Measurements from ENCODE around the gene INPP5E.

INPP5E gene

DNA sequence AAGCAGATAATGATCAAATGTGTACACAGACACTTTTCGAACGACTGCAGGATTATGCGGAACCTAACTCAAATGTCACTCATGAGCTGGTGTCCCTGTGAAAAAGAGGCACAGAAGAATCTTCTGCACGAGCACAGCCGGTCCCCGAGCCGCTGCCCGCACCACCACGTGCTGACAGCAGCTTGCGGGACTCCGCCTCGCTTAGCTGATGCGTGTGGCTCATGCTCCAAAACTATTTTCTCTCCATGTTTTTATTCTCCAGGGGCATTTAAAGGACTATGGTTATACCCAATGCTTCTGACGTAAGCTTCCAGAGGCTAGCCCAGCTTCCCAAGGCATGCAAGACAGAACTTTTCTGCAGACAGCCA is 33.7 kb upstream of the INPP5E start:
- FAIRE-seq = no peak

DNA sequence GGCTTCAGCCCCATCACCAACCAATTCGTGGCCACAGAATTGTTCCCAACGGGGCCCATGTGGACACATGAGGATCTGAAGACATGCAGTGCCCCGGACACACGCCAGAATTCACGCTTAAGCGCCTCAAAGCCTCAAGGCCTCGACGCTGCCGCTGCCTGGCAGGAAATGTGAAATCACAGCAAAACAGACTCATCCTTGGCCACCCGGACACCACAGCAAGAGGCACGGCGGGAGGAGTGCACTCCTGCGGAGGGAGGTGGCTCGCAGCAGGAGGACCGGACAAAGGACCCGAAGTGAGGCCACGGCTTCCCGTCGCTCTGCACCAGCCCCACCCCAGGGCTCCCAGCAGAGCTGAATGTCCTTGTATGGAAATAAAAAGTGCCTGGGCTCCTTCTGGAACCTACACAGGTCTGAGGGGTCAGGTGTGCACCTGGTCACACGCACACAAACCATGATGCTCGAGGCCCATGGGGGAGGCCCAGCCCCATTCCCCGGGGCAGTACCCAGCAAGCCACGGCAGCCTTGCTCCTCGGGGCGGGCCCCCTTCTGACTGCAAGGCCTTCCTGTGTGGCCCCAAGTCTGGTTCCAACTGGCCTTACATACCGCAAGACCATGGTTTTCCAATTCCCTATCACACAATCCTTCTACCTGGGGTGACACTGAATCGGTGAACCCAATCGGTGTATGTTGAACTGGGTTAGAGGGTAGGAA is 33.2 kb upstream of the INPP5E start:
- no peak for FAIRE-seq

DNA sequence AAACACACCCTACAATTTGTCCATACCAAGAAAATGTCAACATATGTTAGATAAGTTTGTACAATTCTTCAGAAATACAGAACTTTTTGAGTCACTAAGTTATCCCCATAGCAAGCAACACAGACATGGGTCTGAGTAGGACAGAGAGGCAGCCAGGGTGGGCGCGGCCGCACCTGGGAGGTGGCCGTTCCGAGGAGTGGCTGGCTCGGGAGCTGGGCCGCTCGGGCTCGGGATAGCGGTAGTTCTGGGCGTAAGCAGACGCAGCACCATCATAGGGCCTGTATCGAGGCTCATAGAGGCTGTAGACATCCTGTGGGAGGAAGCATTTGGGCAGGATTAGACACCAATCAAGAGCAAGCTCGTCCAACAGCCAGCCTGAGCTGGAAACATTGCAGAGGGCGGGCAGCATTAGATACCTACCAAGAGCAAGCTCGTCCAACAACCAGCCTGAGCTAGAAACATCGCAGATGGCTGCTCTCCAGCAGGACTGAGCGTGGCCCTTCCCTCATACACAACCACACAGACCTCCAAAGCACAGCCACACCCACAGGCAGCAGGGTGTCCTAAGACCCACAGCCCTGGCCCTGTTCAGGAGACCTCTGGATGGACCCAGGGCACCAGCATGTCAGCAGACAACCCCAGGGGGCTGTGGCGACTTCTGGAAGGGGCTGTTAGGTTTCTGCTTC is 32.3 kb upstream of the INPP5E start:
- no peak for FAIRE-seq

DNA sequence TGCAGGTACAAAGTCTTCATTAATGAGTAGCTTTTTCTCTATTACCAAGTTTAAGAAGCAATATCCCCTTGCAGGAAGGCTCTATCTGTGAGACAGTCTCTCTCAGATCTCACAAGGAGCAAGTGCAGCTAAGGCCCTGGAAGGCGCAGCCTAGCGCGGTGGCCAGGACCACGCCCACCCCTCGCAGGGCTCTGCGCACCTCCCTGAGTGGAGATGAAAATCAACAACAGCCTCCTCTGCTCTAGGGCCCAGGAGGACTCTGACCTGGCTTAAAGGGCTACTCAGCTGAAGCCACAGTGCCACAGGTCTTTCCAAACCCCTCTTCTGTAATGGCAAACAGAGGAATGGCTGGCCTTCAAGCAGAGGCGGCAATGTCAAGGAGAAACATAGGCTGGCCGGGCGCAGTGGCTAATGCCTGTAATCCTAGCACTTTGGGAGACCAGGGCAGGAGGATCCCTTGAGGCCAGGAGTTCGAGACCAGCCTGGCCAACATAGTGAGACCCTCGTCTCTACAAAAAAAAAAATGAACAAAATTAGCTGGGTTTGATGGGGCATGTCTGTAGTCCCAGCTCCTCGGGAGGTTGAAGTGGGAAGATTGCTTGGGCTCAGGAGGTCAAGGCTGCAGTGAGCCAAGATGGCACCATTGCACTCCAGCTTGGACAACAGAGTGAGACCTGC is 31.3 kb upstream of the INPP5E start:
- no peak for FAIRE-seq

DNA sequence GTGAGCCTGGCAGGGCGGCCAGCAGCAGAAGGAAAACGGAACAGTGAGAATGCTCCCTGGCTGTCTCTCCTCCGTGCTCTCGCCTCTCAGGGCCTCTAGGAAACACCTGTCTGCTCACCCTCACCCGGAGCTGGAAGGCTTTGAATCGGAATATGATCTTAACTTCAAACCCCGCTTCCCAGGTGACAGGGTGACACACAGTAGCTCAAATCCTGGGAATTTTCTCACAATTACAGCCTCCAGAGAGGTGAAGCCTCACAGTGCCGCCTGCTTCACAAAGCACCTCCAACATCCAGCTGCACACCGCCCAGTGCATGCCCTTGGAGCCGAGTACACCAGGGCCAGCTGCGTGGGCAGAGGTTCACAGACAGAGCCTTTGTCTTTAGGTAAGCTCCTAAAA is 30.7 kb upstream of the INPP5E start:
- no peak for FAIRE-seq

DNA sequence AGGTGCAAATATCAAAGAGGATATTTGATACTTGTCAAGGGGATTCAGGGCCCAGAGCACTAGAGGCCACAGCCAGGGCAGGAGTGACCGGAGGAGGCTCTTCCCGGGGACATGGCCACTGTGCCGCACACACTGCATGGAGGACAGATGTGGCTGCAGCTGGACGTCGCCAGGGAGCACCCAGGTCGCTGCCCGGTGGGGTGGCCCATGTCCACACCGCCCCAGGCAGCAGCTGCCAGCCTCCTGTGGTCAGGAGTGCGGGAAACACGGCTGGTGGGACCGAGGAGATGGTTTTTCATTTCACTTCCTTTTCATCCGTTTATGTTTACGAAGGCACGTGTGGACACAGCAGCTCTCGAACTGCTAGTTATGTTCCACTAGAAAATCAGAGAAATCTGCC is 28.1 kb upstream of the INPP5E start:
- no peak for FAIRE-seq

DNA sequence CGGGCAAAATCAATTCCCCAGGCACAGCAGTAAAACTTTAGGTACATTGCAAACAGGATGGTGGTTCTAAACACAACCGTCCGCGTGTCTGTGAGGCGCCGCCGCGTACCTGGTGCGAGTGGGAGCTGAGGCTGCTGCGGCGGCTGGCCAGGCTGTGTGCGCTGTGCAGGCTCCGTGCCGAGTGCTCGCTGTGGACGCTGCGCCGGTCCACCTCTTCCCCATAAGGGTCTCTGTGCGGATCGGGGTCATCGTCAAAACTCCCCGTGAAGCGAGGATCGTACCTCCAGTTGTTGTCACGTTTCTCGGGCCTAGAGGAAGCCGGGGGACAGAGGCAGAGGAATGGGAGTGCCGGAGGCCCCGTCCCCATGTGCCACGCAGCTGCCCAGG is 26.5 kb upstream of the INPP5E start:
- no peak for FAIRE-seq

DNA sequence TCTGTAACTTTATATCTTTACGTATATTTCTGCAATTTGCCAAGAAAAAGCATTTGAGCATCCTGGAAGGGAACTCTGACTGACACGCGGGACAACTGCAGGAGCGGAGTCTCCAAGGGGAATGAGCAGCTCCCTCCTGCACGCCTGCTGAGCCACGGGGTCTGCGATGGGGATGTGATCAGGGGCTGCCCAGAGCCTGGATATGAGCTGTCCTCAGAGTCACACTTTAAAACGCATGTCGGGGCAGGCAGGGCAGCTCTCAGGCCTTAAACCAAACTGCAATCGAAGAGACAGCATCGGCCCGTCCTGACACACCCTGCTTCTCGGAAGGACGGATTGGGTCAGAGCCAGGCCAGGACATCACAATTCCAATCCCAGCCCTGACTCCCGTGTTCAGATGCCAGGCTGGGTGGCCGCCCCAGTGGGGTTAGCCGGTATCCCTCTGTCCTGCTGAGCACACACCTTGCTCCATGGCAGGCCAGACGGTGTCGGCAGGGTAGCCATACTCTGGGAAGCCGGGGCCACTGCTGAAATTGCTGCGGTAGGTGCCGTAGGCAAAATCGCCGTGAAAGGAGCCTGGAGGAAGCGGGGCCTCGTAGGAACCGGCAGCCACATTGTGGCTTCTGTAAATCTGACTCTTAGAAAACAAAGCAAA is 26.0 kb upstream of the INPP5E start:
- no peak for FAIRE-seq

DNA sequence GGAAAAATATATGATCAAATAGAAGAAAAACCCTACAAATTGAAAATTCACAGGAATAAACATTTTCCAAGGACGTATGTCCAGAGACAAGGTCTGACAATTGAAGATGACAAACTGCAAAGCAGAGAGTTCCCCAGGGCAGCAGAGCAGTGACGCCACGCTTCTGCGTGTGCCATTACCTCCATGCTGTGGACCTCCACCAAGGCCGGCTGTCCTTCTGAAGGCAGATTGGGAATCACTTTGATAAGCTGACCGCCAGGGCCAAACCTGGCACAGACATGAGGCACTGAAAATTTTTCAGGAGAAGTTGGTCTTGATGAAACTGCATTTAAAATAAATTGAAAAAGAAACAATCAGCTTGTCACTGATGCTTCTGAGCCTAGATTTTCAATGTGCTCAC is 24.6 kb upstream of the INPP5E start:
- FAIRE-seq = no peak

DNA sequence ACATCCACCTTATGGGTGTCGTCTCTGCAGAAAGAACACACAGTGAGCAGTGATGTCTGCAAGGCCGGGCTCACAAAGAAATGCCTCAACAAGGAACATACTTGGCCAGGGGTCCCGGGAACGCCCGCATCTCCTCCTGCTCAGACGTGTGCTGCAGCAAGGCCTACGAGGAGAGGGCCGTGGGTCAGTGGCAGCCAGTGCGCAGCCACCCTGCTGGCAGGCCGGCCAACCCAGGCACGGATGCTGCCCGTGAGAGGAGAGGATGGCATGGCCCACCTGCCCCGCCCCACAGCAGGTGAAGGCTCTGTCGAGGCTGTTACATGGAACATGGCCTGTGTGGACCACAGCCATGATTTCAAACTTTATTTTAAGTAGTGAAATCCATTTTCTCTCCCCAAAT is 23.9 kb upstream of the INPP5E start:
- FAIRE-seq = no peak

DNA sequence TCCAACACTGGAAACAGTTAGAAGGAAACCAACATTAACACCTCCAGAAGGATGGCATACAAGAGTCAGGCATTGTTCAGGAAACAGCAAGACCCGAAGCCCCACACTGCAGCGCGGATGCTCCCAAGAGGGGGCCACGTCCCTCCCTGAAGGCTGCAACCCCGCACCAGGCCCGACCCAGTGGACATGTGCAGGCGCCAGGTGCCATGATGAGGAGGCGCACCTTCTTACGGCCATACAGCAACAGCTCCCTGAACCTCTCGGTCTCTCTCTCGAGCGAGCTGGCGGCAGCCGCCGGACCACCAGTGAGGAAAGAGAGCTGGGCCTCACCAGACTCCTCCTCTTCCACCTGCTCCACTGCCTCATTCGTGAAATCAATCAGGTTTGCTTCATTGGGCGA is 23.0 kb upstream of the INPP5E start:
- no peak for FAIRE-seq

DNA sequence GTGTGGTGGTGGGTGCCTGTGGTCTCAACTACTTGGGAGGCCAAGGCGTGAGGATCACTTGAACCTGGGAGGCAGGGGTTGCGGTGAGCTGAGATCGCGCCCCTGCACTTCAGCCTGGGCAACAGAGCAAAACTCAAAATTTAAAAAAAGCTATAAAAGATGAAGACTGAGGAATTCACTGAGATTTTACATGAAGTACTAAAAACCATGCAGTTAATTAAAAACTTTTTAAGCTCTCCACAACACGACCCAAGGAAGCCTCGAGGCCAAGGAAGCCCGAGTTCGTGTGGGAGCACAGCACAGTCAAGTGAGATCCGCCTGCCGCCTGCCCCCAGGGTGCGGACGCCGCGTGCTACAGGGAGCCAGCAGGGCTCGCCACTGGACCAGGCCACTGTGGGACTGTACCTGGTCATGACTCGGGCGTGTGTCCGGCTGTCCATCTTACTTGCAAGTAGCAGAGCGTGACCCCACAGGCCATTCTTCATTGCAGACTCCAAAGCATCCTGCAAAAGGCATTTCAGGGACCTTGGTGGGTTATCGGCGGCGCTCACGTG is 21.2 kb upstream of the INPP5E start:
- FAIRE-seq = no peak

DNA sequence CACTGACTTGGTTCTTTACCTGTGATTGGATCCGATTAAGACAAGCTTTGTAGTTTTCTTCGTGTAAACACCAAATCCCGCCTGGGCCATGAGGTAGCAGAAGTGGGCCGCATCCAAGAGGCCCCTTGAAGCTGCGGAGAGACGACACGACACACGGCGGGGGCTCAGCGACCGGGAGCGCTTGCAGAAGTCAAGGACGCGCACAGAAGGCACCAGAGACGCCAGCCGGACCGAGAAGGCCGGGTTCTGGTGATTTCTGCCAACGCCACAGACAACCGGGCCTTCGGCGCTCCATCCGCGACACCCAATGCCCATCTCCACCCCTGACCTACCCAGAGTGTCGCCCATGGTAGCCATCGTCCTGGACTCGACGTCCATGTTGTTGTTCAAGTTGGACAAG is 19.8 kb upstream of the INPP5E start:
- FAIRE-seq = no peak

DNA sequence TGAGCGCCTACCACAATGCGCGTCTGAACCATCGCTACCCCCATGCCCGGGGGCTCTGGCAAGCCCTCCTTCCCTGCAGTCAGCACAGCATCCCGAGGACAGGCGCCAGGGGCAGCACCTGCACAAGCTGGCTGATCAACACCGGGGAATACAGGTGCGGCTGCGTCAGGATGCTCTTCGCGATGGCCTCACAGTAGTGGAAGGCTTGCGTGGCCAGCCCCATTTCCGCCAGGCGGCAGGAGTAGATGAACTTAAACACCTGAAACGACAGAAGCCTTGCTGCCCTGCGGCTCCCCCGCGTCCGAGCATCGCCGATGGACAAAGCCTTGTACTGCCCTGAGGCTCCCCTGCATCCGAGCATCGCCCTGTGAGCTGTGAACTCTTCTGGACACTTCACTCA is 17.7 kb upstream of the INPP5E start:
- FAIRE-seq = no peak

DNA sequence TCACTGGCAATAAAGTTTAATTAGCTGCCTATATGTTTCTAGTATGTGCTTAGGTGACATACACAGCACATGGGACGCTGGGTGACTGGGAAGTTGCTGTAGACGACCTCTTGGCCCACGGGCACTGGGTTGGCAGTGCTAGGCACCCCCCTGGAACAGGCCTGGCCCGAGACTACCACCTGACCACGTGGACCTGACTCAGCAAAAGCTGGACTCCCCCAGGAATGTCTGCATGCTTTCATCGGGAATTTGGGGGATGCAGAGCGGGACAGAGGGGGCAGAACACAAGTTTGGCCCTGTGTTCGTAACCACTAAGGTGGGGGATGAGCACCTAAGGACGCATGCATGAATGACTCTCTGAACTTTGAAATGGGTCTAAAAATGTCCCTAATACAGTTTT is 16.6 kb upstream of the INPP5E start:
- FAIRE-seq = no peak

DNA sequence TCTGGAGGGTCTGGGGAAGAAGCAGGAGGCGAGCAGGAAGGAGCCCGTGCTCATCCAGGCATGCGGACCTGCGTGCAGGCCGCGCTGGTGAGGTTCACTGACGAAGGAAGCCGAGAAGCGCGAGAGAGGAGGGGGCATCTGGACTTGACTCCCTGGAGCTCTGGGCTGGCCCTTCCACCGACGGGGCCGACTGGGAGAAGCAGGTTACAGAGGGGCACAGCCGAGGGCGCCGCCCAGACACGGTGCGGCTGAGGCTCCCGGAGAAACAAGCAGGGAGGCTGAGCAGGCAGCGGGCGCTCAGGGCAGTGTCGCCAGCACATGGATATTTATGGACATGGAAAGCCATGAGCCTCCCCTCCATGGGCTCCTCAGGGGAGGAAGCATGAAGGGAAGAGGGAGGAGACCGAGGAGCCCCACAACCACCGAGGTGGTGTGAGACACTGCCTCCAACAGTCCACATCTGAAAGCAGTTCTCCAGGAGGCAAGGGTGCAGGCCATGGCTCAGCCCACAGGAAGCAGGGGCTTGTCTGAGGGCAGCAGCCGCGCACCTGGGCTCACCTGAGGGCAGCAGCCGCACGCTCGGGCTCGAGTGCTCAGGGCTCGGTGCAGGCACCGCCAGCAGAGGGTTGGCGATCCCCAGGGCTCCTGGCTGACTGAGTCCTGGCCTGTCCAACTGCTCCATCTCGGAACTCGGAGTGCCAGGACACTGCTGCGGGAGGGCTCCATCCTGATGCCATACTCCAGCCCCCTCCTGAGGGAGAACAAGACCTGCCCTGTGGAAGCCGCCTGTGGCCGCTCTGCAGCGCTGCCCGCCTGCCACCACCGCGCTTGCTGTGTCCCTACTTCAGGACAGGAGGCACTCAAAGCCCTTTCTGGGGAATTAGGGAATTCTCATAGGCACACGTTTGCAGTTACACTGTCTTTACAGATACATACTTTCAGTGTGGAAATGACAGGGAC is 15.7 kb upstream of the INPP5E start:
- no peak for FAIRE-seq

DNA sequence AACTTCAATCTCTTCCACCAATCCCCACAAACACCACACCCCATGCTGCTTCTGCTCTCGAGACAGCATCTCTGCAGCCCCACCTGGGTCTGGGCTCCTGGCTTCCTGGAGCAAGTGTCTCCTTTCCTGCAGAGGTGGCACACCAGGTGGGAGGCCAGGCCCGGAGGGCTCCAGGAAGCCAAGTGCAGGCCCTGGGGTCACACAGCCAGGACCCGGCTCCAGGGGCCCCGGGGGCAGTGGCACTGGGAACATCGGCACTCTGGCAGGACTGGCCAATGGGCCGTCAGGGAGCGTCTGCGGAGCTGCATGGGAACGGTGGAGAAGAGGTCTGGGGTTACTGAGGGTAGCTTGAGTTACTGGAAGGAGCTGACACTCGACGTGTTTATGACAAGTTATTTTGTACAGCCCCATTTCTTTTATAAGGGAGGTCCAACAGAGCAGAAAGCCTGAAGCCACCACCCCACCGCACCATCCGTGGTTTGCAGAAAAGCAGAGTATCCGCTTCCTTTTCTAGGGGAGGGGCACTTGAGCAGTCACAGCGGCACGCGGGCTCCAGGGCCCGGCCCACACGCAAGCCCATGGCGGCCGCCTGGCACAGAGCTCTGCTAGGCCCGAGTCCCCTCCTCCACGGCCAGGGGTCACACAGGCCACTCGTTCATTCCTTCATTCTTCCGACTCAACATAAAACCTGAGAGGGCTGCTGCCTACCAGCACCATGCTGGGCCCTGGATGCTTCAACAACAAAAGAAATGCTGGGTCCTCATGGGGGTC is 14.6 kb upstream of the INPP5E start:
- FAIRE-seq = no peak

DNA sequence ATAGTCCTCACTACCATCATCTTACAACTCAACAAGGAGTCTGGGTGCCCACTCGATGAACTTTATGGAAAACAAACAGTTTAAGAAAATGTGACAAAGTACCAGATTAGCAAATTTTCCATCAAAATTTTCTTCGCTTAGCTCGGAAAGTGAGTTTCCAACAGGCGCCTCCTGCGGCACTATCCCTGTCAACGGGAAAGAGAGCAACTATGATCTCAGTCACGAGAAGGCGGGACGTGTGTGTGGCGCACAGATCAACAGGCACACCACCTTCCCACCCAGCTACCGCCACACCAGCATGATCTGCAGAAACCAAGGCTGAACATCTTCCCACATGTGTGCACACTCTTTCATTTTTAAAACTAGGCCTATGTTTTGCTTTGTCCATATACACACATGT is 13.7 kb upstream of the INPP5E start:
- no peak for FAIRE-seq

DNA sequence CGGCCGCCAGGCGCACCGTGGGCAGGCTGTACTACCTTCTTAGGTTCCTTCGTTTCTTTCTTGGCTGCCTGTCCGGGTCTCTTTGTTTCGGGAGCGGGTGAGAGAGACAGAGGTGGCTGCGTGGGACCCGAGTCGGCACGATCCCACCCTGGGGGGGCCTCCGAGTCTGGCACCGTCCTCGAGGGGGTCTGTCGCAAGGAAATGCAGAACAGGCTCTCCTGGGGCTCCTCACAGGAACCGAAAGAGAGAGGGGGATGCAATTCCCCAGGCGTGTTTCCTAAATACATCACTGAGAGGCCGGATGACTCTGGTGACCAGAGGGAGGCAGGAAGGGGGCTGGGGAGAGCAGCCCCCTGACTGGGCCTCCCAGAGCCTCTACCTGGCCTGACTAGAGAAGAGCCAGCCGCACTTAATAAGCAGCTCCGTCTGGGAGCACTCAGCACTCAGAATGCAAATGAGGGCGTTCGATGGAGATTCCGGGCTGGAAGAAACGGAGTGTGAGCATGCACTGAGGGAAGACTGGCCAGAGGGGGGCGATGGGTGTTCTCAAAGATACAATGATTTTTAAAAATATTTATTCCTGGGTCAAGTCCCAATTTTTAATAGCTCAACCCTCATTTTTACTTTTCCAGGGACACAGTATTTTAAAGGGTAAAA is 11.7 kb upstream of the INPP5E start:
- FAIRE-seq = no peak

DNA sequence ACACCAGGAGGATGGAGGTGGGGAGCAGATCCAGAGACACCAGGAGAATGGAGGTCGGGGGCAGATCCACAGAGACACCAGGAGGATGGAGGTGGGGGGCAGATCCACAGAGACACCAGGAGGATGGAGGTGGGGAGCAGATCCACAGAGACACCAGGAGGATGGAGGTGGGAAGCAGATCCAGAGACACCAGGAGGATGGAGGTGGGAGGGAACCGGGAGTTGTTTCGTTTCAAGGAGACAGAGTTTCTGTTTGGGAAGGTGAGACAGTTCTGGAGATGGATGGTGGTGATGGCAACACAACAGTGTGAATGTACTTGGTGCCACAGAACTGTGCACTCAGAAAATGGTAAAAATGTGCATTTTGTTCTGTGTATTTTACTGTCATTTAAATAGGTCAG is 9.0 kb upstream of the INPP5E start:
- FAIRE-seq = no peak

DNA sequence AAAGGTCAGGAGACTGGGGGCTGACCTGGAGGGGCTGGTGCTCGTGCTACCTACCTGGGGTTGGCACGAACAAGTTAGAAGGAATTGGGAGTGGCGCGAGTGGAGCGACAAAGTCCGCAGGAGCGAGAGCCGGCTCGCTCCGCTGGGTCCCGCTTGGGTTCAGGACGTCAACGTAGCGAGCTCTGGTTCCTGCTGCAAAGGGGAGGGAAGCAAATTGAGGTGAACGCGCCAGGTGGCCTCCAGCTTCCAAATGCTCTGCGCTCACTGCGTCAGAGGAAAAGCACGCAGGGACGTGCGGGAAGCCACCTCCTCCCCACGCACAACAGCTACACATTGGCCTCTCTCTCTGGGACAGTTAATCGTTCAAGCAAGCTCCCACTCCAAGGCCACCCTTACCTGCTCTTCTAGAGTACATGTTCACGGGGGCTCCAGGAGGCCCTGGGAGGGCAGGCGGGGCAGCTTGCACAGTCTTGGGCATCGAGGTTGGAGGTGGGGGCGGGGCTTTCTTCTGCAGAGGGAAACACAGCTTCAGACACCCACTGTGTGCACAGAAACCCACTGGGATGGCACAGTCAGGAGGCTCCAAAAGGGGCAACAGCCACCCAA is 7.6 kb upstream of the INPP5E start:
- FAIRE-seq = no peak
